SK-N-SH treated with all-trans-retinoic acid at 6 μM for 48 hours (cell line): ENCODE results near the gene CDH4.

Experiments
- ATAC-seq: fragments of 200-7000 bp; cut with Tn5 transposase; 3 replicates; pipeline ENCODE4 v1.9.1; 2020; ENCODE audit warnings: mild to moderate bottlenecking, moderate library complexity
- ARNTL ChIP-seq: fragments of 450-650 bp; formaldehyde crosslinking; IDR thresholded peaks from 2 replicates; pipeline ENCODE4 v1.5.0; 2020; ENCODE audit warnings: low read depth, mild to moderate bottlenecking, moderate library complexity, borderline replicate concordance
- BACH2 ChIP-seq: fragments of 250-450 bp; sonication (Bioruptor Pico); IDR thresholded peaks from 2 replicates; pipeline ENCODE4 v1.9.0; 2021; ENCODE audit warnings: mild to moderate bottlenecking, borderline replicate concordance
- ESRRG ChIP-seq: fragments of 250-450 bp; sonication (Bioruptor Pico); IDR thresholded peaks from 2 replicates; pipeline ENCODE4 v1.6.1; 2021; ENCODE audit warnings: mild to moderate bottlenecking
- GLIS3 ChIP-seq: fragments of 250-450 bp; sonication (Bioruptor Pico); IDR thresholded peaks from 2 replicates; pipeline ENCODE4 v1.5.0; 2020; ENCODE audit warnings: mild to moderate bottlenecking, moderate library complexity
- ISL1 ChIP-seq: fragments of 250-450 bp; sonication (Bioruptor Pico); IDR thresholded peaks from 2 replicates; pipeline ENCODE4 v2.1.2; 2022; ENCODE audit warnings: mild to moderate bottlenecking, moderate library complexity
- OSR1 ChIP-seq: fragments of 250-450 bp; sonication (Bioruptor Pico); IDR thresholded peaks from 2 replicates; pipeline ENCODE4 v1.8.0; 2022; ENCODE audit warnings: moderate library complexity, mild to moderate bottlenecking, inconsistent platforms
- PPARA ChIP-seq: fragments of 250-450 bp; sonication (Bioruptor Pico); IDR thresholded peaks from 2 replicates; pipeline ENCODE4 v1.5.0; 2020; ENCODE audit warnings: mild to moderate bottlenecking, borderline replicate concordance
- SNAI2 ChIP-seq: fragments of 250-450 bp; sonication (Bioruptor Pico); IDR thresholded peaks from 2 replicates; pipeline ENCODE4 v1.5.0; 2020; ENCODE audit warnings: mild to moderate bottlenecking, moderate library complexity
- TCF4 ChIP-seq: fragments of 250-450 bp; sonication (Bioruptor Pico); IDR thresholded peaks from 2 replicates; pipeline ENCODE4 v1.8.0; 2021; ENCODE audit warnings: mild to moderate bottlenecking, moderate library complexity, borderline replicate concordance
- TOX ChIP-seq: fragments of 250-450 bp; sonication (Bioruptor Pico); IDR thresholded peaks from 2 replicates; pipeline ENCODE4 v1.8.0; 2021; ENCODE audit warnings: mild to moderate bottlenecking, moderate library complexity, borderline replicate concordance
- ZC3H10 ChIP-seq: fragments of 250-450 bp; sonication (Bioruptor Pico); IDR thresholded peaks from 2 replicates; pipeline ENCODE4 v1.5.1; 2021; ENCODE audit warnings: mild to moderate bottlenecking, moderate library complexity
- ZFP3 ChIP-seq: fragments of 250-450 bp; sonication (Bioruptor Pico); IDR thresholded peaks from 2 replicates; pipeline ENCODE4 v1.5.0; 2020; ENCODE audit warnings: mild to moderate bottlenecking, moderate library complexity
- ZFP30 ChIP-seq: fragments of 450-650 bp; formaldehyde crosslinking; IDR thresholded peaks from 2 replicates; pipeline ENCODE4 v1.5.0; 2022; ENCODE audit warnings: mild to moderate bottlenecking, moderate library complexity
- ZNF565 ChIP-seq: fragments of 450-650 bp; formaldehyde crosslinking; conservative IDR thresholded peaks from 2 replicates; pipeline ENCODE4 v1.5.0; 2020; ENCODE audit warnings: low read depth, mild to moderate bottlenecking, moderate library complexity
- ZNF70 ChIP-seq: fragments of 450-650 bp; formaldehyde crosslinking; IDR thresholded peaks from 2 replicates; pipeline ENCODE4 v1.5.0; 2020; ENCODE audit warnings: mild to moderate bottlenecking, moderate library complexity
- ZNF8 ChIP-seq: fragments of 450-650 bp; formaldehyde crosslinking; IDR thresholded peaks from 2 replicates; pipeline ENCODE4 v1.5.0; 2020; ENCODE audit warnings: mild to moderate bottlenecking, moderate library complexity
- TF ChIP-seq, protein P1 (sequence below): fragments of 250-450 bp; sonication (Bioruptor Pico); IDR thresholded peaks from 2 replicates; pipeline ENCODE4 v1.5.1; 2021; ENCODE audit warnings: mild to moderate bottlenecking, moderate library complexity
- TF ChIP-seq, protein P2 (sequence below): fragments of 250-450 bp; sonication (Bioruptor Pico); IDR thresholded peaks from 2 replicates; pipeline ENCODE4 v1.8.0; 2020; ENCODE audit warnings: mild to moderate bottlenecking, moderate library complexity, borderline replicate concordance
- TF ChIP-seq, protein P3 (sequence below): fragments of 250-450 bp; sonication (Bioruptor Pico); IDR thresholded peaks from 2 replicates; pipeline ENCODE4 v1.8.0; 2021; ENCODE audit warnings: low read depth, mild to moderate bottlenecking, moderate library complexity, borderline replicate concordance
- TF ChIP-seq, protein P4 (sequence below): fragments of 250-450 bp; sonication (Bioruptor Pico); IDR thresholded peaks from 2 replicates; pipeline ENCODE4 v1.5.1; 2020; ENCODE audit warnings: low read depth, mild to moderate bottlenecking, moderate library complexity
- TF ChIP-seq, protein P5 (sequence below): fragments of 250-450 bp; sonication (Bioruptor Pico); IDR thresholded peaks from 2 replicates; pipeline ENCODE4 v1.5.0; 2020; ENCODE audit warnings: mild to moderate bottlenecking, moderate library complexity

CDH4 gene

DNA sequence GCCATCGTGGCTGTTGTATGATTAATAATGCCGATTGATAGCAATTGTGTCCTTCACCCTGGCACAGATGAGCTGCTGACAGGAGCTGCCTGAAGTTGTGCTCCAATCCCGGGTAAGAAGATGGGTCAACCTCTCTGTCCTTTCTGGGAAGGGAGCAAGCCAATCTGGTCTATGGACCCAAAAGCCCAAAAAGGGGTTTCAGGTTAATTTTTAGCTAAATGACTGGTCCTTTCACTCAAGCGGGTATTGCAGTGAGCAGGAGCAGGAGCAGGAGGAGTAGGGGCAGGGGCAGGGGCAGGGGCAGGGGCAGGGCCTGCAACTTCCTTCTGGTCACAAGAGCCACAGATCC lies 648.9 kb downstream of the CDH4 start:
- ATAC-seq: no peak
- TF ChIP-seq, protein P1, sequence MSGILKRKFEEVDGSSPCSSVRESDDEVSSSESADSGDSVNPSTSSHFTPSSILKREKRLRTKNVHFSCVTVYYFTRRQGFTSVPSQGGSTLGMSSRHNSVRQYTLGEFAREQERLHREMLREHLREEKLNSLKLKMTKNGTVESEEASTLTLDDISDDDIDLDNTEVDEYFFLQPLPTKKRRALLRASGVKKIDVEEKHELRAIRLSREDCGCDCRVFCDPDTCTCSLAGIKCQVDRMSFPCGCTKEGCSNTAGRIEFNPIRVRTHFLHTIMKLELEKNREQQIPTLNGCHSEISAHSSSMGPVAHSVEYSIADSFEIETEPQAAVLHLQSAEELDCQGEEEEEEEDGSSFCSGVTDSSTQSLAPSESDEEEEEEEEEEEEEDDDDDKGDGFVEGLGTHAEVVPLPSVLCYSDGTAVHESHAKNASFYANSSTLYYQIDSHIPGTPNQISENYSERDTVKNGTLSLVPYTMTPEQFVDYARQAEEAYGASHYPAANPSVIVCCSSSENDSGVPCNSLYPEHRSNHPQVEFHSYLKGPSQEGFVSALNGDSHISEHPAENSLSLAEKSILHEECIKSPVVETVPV: no peak
- no peak for TF ChIP-seq ARNTL
- TF ChIP-seq PPARA (CRISPR knock-in tag): no peak
- TF ChIP-seq ZFP30 (CRISPR knock-in tag): no peak
- TF ChIP-seq, protein P2, sequence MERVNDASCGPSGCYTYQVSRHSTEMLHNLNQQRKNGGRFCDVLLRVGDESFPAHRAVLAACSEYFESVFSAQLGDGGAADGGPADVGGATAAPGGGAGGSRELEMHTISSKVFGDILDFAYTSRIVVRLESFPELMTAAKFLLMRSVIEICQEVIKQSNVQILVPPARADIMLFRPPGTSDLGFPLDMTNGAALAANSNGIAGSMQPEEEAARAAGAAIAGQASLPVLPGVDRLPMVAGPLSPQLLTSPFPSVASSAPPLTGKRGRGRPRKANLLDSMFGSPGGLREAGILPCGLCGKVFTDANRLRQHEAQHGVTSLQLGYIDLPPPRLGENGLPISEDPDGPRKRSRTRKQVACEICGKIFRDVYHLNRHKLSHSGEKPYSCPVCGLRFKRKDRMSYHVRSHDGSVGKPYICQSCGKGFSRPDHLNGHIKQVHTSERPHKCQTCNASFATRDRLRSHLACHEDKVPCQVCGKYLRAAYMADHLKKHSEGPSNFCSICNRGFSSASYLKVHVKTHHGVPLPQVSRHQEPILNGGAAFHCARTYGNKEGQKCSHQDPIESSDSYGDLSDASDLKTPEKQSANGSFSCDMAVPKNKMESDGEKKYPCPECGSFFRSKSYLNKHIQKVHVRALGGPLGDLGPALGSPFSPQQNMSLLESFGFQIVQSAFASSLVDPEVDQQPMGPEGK: no peak
- TF ChIP-seq, protein P3, sequence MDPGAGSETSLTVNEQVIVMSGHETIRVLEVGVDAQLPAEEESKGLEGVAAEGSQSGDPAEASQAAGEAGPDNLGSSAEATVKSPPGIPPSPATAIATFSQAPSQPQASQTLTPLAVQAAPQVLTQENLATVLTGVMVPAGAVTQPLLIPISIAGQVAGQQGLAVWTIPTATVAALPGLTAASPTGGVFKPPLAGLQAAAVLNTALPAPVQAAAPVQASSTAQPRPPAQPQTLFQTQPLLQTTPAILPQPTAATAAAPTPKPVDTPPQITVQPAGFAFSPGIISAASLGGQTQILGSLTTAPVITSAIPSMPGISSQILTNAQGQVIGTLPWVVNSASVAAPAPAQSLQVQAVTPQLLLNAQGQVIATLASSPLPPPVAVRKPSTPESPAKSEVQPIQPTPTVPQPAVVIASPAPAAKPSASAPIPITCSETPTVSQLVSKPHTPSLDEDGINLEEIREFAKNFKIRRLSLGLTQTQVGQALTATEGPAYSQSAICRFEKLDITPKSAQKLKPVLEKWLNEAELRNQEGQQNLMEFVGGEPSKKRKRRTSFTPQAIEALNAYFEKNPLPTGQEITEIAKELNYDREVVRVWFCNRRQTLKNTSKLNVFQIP (CRISPR knock-in tag): no peak
- TF ChIP-seq TCF4 (CRISPR knock-in tag): no peak

DNA sequence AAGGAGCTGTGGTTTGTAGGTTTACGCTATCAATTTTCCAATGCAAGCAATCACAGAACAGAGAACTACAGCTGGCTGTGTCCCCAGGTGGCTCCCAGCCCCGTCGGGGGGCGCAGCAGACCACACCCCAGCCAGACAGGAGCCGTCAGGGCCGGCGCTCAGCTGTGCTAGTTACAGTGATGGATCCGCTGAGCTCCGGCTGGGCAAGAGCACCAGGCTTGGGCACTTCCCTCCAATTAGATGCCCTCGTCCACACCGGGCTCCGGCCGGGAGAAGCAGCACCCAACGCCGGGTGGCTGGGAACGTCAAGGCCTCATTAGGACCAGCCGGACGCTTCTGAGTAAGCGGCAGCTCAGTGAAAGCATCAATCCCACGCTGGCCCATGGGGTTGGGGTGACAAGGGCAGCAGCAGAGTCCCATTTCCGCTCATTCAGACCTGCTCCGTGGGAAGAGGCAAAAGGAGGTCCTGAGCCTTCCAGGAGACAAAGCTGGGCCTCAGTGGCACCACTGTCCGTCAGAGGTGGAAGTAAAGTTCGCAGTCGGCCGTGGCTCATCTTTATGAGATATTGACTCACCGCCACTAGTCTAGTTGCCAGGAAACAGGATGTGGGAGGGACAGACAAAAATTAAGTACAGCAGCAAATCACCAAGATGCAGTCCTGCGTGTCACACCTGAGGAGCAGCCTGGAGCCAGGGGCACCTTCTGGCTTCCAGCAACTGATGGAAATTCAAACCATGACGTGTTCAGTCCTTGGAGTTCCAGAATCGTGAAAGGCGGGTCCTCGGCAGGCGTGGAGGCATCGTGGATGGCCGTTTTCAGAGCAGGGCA lies 649.5 kb downstream of the CDH4 start:
- TF ChIP-seq TCF4 (CRISPR knock-in tag) (no peak), ZNF565 (no peak), ARNTL (no peak), GLIS3 (CRISPR knock-in tag) (no peak), TOX (CRISPR knock-in tag) (no peak), ZFP30 (CRISPR knock-in tag) (no peak), ZNF70 (CRISPR knock-in tag) (no peak), ZFP3 (CRISPR knock-in tag) (no peak), ZC3H10 (CRISPR knock-in tag) (no peak), OSR1 (CRISPR knock-in tag) (no peak), PPARA (CRISPR knock-in tag) (no peak), ISL1 (CRISPR knock-in tag) (no peak), ZNF8 (CRISPR knock-in tag) (no peak), BACH2 (CRISPR knock-in tag) (no peak), ESRRG (CRISPR knock-in tag) (no peak), SNAI2 (CRISPR knock-in tag) (no peak)
- TF ChIP-seq, protein P1: no peak
- TF ChIP-seq, protein P3 (CRISPR knock-in tag): no peak
- TF ChIP-seq, protein P4, sequence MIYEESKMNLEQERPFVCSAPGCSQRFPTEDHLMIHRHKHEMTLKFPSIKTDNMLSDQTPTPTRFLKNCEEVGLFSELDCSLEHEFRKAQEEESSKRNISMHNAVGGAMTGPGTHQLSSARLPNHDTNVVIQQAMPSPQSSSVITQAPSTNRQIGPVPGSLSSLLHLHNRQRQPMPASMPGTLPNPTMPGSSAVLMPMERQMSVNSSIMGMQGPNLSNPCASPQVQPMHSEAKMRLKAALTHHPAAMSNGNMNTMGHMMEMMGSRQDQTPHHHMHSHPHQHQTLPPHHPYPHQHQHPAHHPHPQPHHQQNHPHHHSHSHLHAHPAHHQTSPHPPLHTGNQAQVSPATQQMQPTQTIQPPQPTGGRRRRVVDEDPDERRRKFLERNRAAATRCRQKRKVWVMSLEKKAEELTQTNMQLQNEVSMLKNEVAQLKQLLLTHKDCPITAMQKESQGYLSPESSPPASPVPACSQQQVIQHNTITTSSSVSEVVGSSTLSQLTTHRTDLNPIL: no peak
- TF ChIP-seq, protein P5, sequence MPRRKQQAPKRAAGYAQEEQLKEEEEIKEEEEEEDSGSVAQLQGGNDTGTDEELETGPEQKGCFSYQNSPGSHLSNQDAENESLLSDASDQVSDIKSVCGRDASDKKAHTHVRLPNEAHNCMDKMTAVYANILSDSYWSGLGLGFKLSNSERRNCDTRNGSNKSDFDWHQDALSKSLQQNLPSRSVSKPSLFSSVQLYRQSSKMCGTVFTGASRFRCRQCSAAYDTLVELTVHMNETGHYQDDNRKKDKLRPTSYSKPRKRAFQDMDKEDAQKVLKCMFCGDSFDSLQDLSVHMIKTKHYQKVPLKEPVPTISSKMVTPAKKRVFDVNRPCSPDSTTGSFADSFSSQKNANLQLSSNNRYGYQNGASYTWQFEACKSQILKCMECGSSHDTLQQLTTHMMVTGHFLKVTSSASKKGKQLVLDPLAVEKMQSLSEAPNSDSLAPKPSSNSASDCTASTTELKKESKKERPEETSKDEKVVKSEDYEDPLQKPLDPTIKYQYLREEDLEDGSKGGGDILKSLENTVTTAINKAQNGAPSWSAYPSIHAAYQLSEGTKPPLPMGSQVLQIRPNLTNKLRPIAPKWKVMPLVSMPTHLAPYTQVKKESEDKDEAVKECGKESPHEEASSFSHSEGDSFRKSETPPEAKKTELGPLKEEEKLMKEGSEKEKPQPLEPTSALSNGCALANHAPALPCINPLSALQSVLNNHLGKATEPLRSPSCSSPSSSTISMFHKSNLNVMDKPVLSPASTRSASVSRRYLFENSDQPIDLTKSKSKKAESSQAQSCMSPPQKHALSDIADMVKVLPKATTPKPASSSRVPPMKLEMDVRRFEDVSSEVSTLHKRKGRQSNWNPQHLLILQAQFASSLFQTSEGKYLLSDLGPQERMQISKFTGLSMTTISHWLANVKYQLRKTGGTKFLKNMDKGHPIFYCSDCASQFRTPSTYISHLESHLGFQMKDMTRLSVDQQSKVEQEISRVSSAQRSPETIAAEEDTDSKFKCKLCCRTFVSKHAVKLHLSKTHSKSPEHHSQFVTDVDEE: no peak
- no peak for ATAC-seq
